ENCODE measurements around the gene PHF2. TPM values are rescaled to one million over a fixed set of nuclear protein-coding genes. Genes with fewer than 3 reads are reported as not detected.

Gene PHF2
- total and polyA plus RNA-seq, 2 of the 4 experiments (the other 2 are of a cell fraction): 5.9 to 9.5 TPM

- in situ Hi-C loops (cut with MboI; ENCODE audit: low sequenced_read_pairs): loop anchor here (25.0 kb wide), 1 partner anchor 512 kb away; no protein-coding TSS in a partner anchor
- no peaks in the 10 kb centered on the region for H3K9me3 ChIP-seq (ENCODE audit: control insufficient read depth, insufficient read depth, low read length)
- no peaks in the 10 kb centered on the region for H3K4me1 ChIP-seq (ENCODE audit: control insufficient read depth, insufficient read depth, low read length)
- H2AK9ac ChIP-seq (replicated peaks; ENCODE audit: low read depth, low read length, poor library complexity): no peak overlapping the region
- no peak overlapping the region for H3K9ac ChIP-seq (ENCODE audit: low read depth, low read length)
- H2AFZ ChIP-seq (replicated peaks; ENCODE audit: low read length, poor library complexity): no peak overlapping the region
- intact Hi-C loops (cut with micrococcal nuclease): no loop called here
- BruUV-seq (replicated peaks): no TSS peak
- no peak overlapping the region for H4K5ac ChIP-seq (ENCODE audit: low read depth, low read length)
- no peak overlapping the region for H3K23ac ChIP-seq (ENCODE audit: low read depth, low read length)
- no peak overlapping the region for H4K8ac ChIP-seq (ENCODE audit: low read depth in 2 of 2, low read length in 2 of 2)
- H3K27me3 ChIP-seq (ENCODE audit: control insufficient read depth, insufficient read depth, low read length): no peaks in the 10 kb centered on the region
- POLR2A ChIA-PET (ENCODE audit: unreplicated experiment): no interaction called here
- no peak overlapping the region for H3K56ac ChIP-seq (ENCODE audit: extremely low read depth, insufficient read depth, low read length)
- no peak overlapping the region for H3K14ac ChIP-seq (replicated peaks; ENCODE audit: low read depth, low read length)
- dilution Hi-C loops (cut with HindIII; ENCODE audit: low sequenced_read_pairs, unreplicated experiment): no loop called here
- H3K4me2 ChIP-seq (ENCODE audit: low read depth, low read length): no peak overlapping the region
- no peak for DNase-seq
- no peak overlapping the region for H3K18ac ChIP-seq (ENCODE audit: low read depth, low read length)
- no peak overlapping the region for H3K27ac ChIP-seq (ENCODE audit: insufficient read depth, low read length)
- WGBS, 2 experiments (ENCODE audit: extremely low coverage in 2 of 2, insufficient read length in 1 of 2): 100% methylated on average over 1 of the region's 16 CpGs; no CpG with 5 or more reads in 1 of the 2 experiments
- no peak overlapping the region for H4K91ac ChIP-seq (ENCODE audit: insufficient read depth, low read depth, low read length)
- no peak overlapping the region for H2BK120ac ChIP-seq (ENCODE audit: low read depth, low read length)
- H4K20me1 ChIP-seq (ENCODE audit: insufficient read depth, low read length): peaks cover 6% of the 10 kb centered on the region; the same call in 1 of the 2 replicates
- no peak for ATAC-seq (ENCODE audit: low read depth)
- peaks cover 10% of the 10 kb centered on the region for H3K9me1 ChIP-seq (ENCODE audit: insufficient read depth, low read length)
- peaks cover 27% of the 10 kb centered on the region; the same call in 1 of the 2 replicates for H3K36me3 ChIP-seq (ENCODE audit: control insufficient read depth, insufficient read depth, low read length)
- CTCF ChIA-PET: no interaction called here
- no peak overlapping the region for H2AK5ac ChIP-seq (ENCODE audit: low read depth, low read length)
- H2BK5ac ChIP-seq (ENCODE audit: low read depth, low read length, poor library complexity, severe bottlenecking): no peak overlapping the region
- H2BK15ac ChIP-seq (ENCODE audit: low read depth, low read length): no peak overlapping the region
- no peak overlapping the region for H2BK20ac ChIP-seq (ENCODE audit: low read depth, low read length)
- H3K4ac ChIP-seq (ENCODE audit: low read depth, low read length): no peak overlapping the region
- TF ChIP-seq, protein P1, sequence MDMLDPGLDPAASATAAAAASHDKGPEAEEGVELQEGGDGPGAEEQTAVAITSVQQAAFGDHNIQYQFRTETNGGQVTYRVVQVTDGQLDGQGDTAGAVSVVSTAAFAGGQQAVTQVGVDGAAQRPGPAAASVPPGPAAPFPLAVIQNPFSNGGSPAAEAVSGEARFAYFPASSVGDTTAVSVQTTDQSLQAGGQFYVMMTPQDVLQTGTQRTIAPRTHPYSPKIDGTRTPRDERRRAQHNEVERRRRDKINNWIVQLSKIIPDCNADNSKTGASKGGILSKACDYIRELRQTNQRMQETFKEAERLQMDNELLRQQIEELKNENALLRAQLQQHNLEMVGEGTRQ (IDR thresholded peaks at IDR 0.05; ENCODE audit: low read depth, low read length): no peak
- TF ChIP-seq FOS (IDR thresholded peaks at IDR 0.05; ENCODE audit: low read depth, low read length): no peak
- TF ChIP-seq SMC3 (IDR thresholded peaks at IDR 0.05; ENCODE audit: low read depth, low read length): no peak
- no peak for TF ChIP-seq RFX5 (IDR thresholded peaks at IDR 0.05; ENCODE audit: low read depth, low read length)
- no peak for TF ChIP-seq CEBPB (IDR thresholded peaks at IDR 0.05; ENCODE audit: low read depth, low read length)
- TF ChIP-seq MAZ (IDR thresholded peaks at IDR 0.05; ENCODE audit: borderline replicate concordance, low read depth, low read length): no peak
- no peak for TF ChIP-seq RAD21 (IDR thresholded peaks at IDR 0.05; ENCODE audit: low read length)
- TF ChIP-seq BHLHE40 (IDR thresholded peaks at IDR 0.05; ENCODE audit: low read depth, low read length): no peak
- no peak for TF ChIP-seq MXI1 (IDR thresholded peaks at IDR 0.05; ENCODE audit: borderline replicate concordance, low read depth, low read length)
- TF ChIP-seq ELK1 (IDR thresholded peaks at IDR 0.05; ENCODE audit: borderline replicate concordance, low read depth, low read length): no peak
- TF ChIP-seq MAFK (IDR thresholded peaks at IDR 0.05; ENCODE audit: low read depth, low read length): no peak
- TF ChIP-seq POLR2A (IDR thresholded peaks at IDR 0.05; ENCODE audit: low read depth, low read length): no peak
- TF ChIP-seq RCOR1 (IDR thresholded peaks at IDR 0.05; ENCODE audit: insufficient replicate concordance, low read length): no peak
- no peak for TF ChIP-seq CTCF (conservative IDR thresholded peaks at IDR 0.05; ENCODE audit: low read depth, low read length)
- 0 out of 4 replicates have a peak, but pooled peaks cover 0 to 6% of the 10 kb centered on the region in 2 experiments for H3K79me1 ChIP-seq (ENCODE audit: low read depth in 1 of 2, low read length in 2 of 2)
- H3K4me3 ChIP-seq (ENCODE audit: insufficient read depth, low read depth, low read length): no peak overlapping the region
Observed at GRCh38 chr9:93675336-93676150, 99.2 kb downstream of the PHF2 start.
